ENCODE results near the gene METRN.

- no peak for TF ChIP-seq CTCF (IDR thresholded peaks at IDR 0.05)
- TF ChIP-seq EP300 (IDR thresholded peaks at IDR 0.05) = no peak
- no peak for TF ChIP-seq POLR2A (IDR thresholded peaks at IDR 0.05; ENCODE audit: low read depth)
- no peak for TF ChIP-seq POLR2AphosphoS5 (IDR thresholded peaks at IDR 0.05)
Observed at GRCh38 chr16:754656-755055, 39.7 kb downstream of the METRN start.

All from esophagus muscularis mucosa (tissue), 4 donors.